HG03025 (cell line): ENCODE data around the gene CARD9.
"Not testable (repeated sequence)": the region's sequence is repeated elsewhere in the genome, so short reads cannot be mapped to it uniquely, and the experiment has no call there.

ENCODE experiments used
- ATAC-seq: cut with Tn5 transposase; IDR thresholded peaks from one replicate; pipeline ENCODE4 v1.9.1; 2021; ENCODE audit warnings: mild to moderate bottlenecking, moderate library complexity; ENCODE audit not compliant: unreplicated experiment, low FRiP score

CARD9 gene

GRCh38 chr9:136373300-136374182 is at the start of gene CARD9:
CARD9 (minus strand) TSS chr9:136373669; CDS start chr9:136372078, 1,591 bp downstream.
- no peak for ATAC-seq

- no peak for ATAC-seq
Measured at GRCh38 chr9:136422876-136423275, 49.4 kb upstream of the CARD9 start.

- ATAC-seq = no peak
Measured at GRCh38 chr9:136421791-136422190, 48.3 kb upstream of the CARD9 start.

GRCh38 chr9:136419092-136419420 is 45.6 kb upstream of the CARD9 start:
- ATAC-seq = no peak

- no peak for ATAC-seq
Measured at GRCh38 chr9:136418182-136419091, 45.0 kb upstream of the CARD9 start.

GRCh38 chr9:136416914-136417313 is 43.4 kb upstream of the CARD9 start:
- ATAC-seq = no peak

GRCh38 chr9:136416427-136416826 is 43.0 kb upstream of the CARD9 start:
- no peak for ATAC-seq

- no peak for ATAC-seq
Measured at GRCh38 chr9:136412962-136413361, 39.5 kb upstream of the CARD9 start.

GRCh38 chr9:136411378-136411777 is 37.9 kb upstream of the CARD9 start:
- ATAC-seq = no peak

GRCh38 chr9:136410500-136411287 is 37.2 kb upstream of the CARD9 start, which contains the start of the genes ENTR1 and PMPCA:
ENTR1 (minus strand) TSS chr9:136410614; CDS start chr9:136410397, 217 bp downstream.
PMPCA (plus strand) TSS chr9:136410658; CDS start chr9:136410669, 11 bp downstream.
- peak; percentile 76 for ATAC-seq

- ATAC-seq = peak; percentile 16
Measured at GRCh38 chr9:136409557-136410455, 36.3 kb upstream of the CARD9 start.

GRCh38 chr9:136407911-136408310 is 34.4 kb upstream of the CARD9 start:
- no peak for ATAC-seq

GRCh38 chr9:136407061-136407460 is 33.6 kb upstream of the CARD9 start:
- ATAC-seq = not testable (repeated sequence)

GRCh38 chr9:136405904-136406303 is 32.4 kb upstream of the CARD9 start:
- ATAC-seq = not testable (repeated sequence)

GRCh38 chr9:136405481-136405880 is 32.0 kb upstream of the CARD9 start:
- ATAC-seq = no peak

- no peak for ATAC-seq
Measured at GRCh38 chr9:136404801-136405136, 31.3 kb upstream of the CARD9 start.

GRCh38 chr9:136403915-136404800 is 30.7 kb upstream of the CARD9 start:
- no peak for ATAC-seq

- ATAC-seq = no peak
Measured at GRCh38 chr9:136403538-136403914, 30.1 kb upstream of the CARD9 start.

GRCh38 chr9:136402067-136402466 is 28.6 kb upstream of the CARD9 start:
- no peak for ATAC-seq
